Naive thymus-derived CD4-positive, alpha-beta T cell (primary cell): ENCODE measurements around the gene CPNE2. TPM values are rescaled to one million over a fixed set of nuclear protein-coding genes. Genes with fewer than 3 reads are reported as not detected.

Experiments used
- ATAC-seq: fragments of 150-1000 bp; cut with Tn5 transposase; 2 replicates; pipeline ENCODE4 v1.10.0; 2021; ENCODE audit warnings: mild to moderate bottlenecking, moderate library complexity
- CTCF ChIA-PET: fragments of 350-600 bp; sonication (Branson Sonifier 250); formaldehyde crosslinking; loops from one replicate; lab custom pipeline; 2021; ENCODE audit warnings: antibody characterized with exemption; lab: Charles Lee
- POLR2A ChIA-PET: fragments of 350-600 bp; sonication (Branson Sonifier 250); formaldehyde crosslinking; loops from one replicate; lab custom pipeline; 2021; ENCODE audit warnings: antibody characterized with exemption, inconsistent platforms; lab: Charles Lee
- DNase-seq, 9 donors: peaks; one replicate each; pipeline versions ENCODE4 v3.0.0 to v3.0.0-alpha.2; 2020 to 2022; ENCODE audit warnings: mixed read lengths in 1 of 9
- H3K27ac ChIP-seq: one replicate; pipeline ENCODE4 v1.7.0; 2013; ENCODE audit warnings: mild to moderate bottlenecking, low read depth, low read length, moderate library complexity
- H3K27me3 ChIP-seq, 2 donors: one replicate each; pipeline ENCODE4 v1.7.0; 2013; ENCODE audit warnings: low read length in 2 of 2, mild to moderate bottlenecking in 2 of 2, moderate library complexity in 2 of 2; ENCODE audit not compliant: control insufficient read depth in 2 of 2, insufficient read depth in 2 of 2
- H3K36me3 ChIP-seq, 3 experiments: 1 replicate in 2 of 3; 2 replicates in 1 of 3; pipeline ENCODE4 v1.7.0; 2013; ENCODE audit warnings: low read length in 3 of 3, mild to moderate bottlenecking in 3 of 3, moderate library complexity in 1 of 3; ENCODE audit not compliant: insufficient read depth in 3 of 3, control insufficient read depth in 2 of 3
- H3K4me1 ChIP-seq, 2 donors: one replicate each; pipeline ENCODE4 v1.7.0; 2013; ENCODE audit warnings: low read length in 2 of 2, mild to moderate bottlenecking in 2 of 2, moderate library complexity in 1 of 2; ENCODE audit not compliant: control insufficient read depth in 2 of 2, insufficient read depth in 2 of 2
- H3K4me3 ChIP-seq: 2 replicates; pipeline ENCODE4 v1.7.0; 2013; ENCODE audit warnings: mild to moderate bottlenecking, low read length
- H3K9me3 ChIP-seq, 3 experiments: 1 replicate in 2 of 3; 2 replicates in 1 of 3; pipeline ENCODE4 v1.7.0; 2013; ENCODE audit warnings: low read length in 3 of 3; ENCODE audit not compliant: control insufficient read depth in 2 of 3
- H3K27ac Mint-ChIP-seq, 9 donors: one replicate each; pipeline ENCODE4 v1.8.0; 2020 to 2022; ENCODE audit warnings: mixed read lengths in 9 of 9, mild to moderate bottlenecking in 8 of 9, moderate library complexity in 5 of 9, inconsistent platforms in 2 of 9
- H3K27me3 Mint-ChIP-seq, 5 donors: one replicate each; pipeline ENCODE4 v1.8.0; 2021 to 2022; ENCODE audit warnings: mixed read lengths in 5 of 5, mild to moderate bottlenecking in 1 of 5
- H3K36me3 Mint-ChIP-seq, 5 donors: one replicate each; pipeline ENCODE4 v1.8.0; 2020 to 2022; ENCODE audit warnings: mixed read lengths in 5 of 5, mild to moderate bottlenecking in 3 of 5, inconsistent platforms in 1 of 5
- H3K4me1 Mint-ChIP-seq, 7 donors: one replicate each; pipeline ENCODE4 v1.8.0; 2020 to 2022; ENCODE audit warnings: mixed read lengths in 7 of 7, mild to moderate bottlenecking in 3 of 7, inconsistent platforms in 1 of 7
- H3K4me3 Mint-ChIP-seq, 10 donors: one replicate each; pipeline ENCODE4 v1.8.0; 2020 to 2022; ENCODE audit warnings: mild to moderate bottlenecking in 10 of 10, mixed read lengths in 10 of 10, moderate library complexity in 6 of 10, inconsistent platforms in 2 of 10
- H3K9me3 Mint-ChIP-seq, 11 donors: one replicate each; pipeline ENCODE4 v1.8.0; 2020 to 2022; ENCODE audit warnings: mixed read lengths in 11 of 11, mild to moderate bottlenecking in 4 of 11, inconsistent platforms in 1 of 11, moderate library complexity in 1 of 11
- intact Hi-C, 2 donors: fragments of 100-400 bp; cut with micrococcal nuclease; formaldehyde crosslinking; loops; one replicate each; pipeline ENCODE4 v1.15.1; 2023
- polyA plus RNA-seq, 2 donors: library from polyadenylated mRNA; unstranded; fragments of 300-500 nt; fragmentation: Illumina TruSeq; gene quantifications; one replicate each; pipeline ENCODE4 v1.2.3, GENCODE V29; 2021
- total RNA-seq, 6 experiments: library from RNA in 5 of 6; stranded (reverse) in 5 of 6; gene quantifications; 1 replicate in 5 of 6; 2 replicates in 1 of 6; pipeline ENCODE4 v1.2.3 and lab custom pipeline; 2021 to 2026

CPNE2 gene
- total and polyA plus RNA-seq, 7 experiments from 2014 or later: 1.1 to 12.6 (median 5.5) TPM

DNA sequence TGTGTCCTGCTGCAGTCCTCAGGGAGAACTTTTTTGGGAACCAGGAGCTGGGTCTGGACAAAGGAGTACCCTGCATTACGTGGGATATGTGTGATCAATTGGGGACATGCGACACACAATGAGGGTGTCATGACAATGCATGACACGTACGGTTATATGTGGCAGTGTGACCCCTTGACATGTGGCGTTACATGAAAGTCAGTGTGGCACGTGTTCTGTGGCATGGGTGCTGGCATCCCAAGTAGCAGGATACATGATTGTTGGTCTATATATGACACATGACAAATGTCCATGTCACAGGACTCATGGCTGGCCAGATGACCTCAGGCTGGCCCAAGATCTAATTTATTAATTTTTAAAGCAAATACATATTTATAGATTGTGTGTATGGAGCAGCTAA, 9.7 kb upstream of the CPNE2 start:
- DNase-seq (no peak), ATAC-seq (no peak)
- Histone ChIP-seq H3K36me3 (peaks cover 16 to 58% (median 17%) of the 10 kb centered on the region in 3 experiments), H3K4me3 (no peak overlapping the region), H3K27me3 (no peaks in the 10 kb centered on the region), H3K4me1 (peaks cover 11% of the 10 kb centered on the region in 2 donors), H3K27ac (peak overlapping the region; percentile 72), H3K9me3 (no peaks in the 10 kb centered on the region)
- Mint-ChIP-seq H3K9me3 (peaks cover 0 to 6% (median 0%) of the 10 kb centered on the region in 11 donors), H3K36me3 (peaks cover 0 to 14% (median 3%) of the 10 kb centered on the region in 5 donors), H3K27ac (peak overlapping the region in 5 of 9 donors; percentile 44 to 97 (median 77)), H3K4me1 (peaks cover 6 to 16% (median 14%) of the 10 kb centered on the region in 7 donors), H3K4me3 (no peak overlapping the region), H3K27me3 (no peaks in the 10 kb centered on the region)
- intact Hi-C loops: loop anchor here (5.0 to 10.0 kb wide), 4 partner anchors 40 to 335 kb away; partner anchors contain the start of gene PLLP (in 1 of the 2)
- CTCF ChIA-PET: interaction anchor here (0.6 to 3.5 kb wide), 8 partner anchors 11 to 119 kb away, joined by 3 to 36 read pairs (median 3); partner anchors contain the start of genes NLRC5, PSME3IP1 and RSPRY1
- POLR2A ChIA-PET: interaction anchor here (1.0 to 2.2 kb wide), 3 partner anchors 68 to 104 kb away, joined by 4 to 8 read pairs (median 6); partner anchors contain the start of genes PSME3IP1 and RSPRY1

DNA sequence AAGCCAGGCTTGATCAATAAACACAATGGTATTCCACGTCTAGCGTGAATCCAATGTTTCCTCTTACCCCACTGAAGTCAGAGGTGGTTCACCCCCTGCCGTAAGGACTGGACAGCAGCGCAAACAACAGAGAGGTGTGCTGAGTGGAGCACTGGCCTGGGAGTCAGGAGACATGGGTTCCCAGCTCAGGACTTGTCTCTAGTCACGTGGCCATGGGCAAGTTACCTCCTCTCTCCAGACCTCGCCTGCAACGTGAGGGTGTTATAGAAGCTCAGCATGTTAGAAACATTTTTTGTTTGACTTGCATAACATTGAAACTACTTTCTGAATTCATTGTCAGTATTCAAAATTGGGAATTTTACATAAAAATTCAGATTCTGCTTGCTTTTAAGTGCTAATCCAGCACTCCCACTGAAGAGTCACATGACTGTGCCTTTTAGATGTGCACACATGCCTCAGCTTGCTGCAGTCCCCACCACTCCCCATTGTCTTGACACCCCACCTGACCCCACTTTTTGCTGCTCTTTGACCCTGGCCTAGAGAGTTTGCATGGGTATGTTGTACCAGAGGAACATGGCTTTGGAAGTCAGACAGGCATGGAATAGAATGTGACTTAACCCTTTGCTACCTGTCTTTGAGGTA, 8.8 kb upstream of the CPNE2 start:
- H3K4me1 ChIP-seq: peaks cover 11% of the 10 kb centered on the region in 2 donors
- ChIA-PET POLR2A (interaction anchor here (1.0 to 2.3 kb wide), 6 partner anchors 9 to 103 kb away, joined by 3 to 14 read pairs (median 6); partner anchors contain the start of genes CPNE2, NLRC5, PSME3IP1 and RSPRY1), CTCF (interaction anchor here (1.0 to 3.5 kb wide), 20 partner anchors 9 to 333 kb away, joined by 3 to 36 read pairs (median 3); partner anchors contain the start of genes CPNE2, NLRC5, PSME3IP1 and RSPRY1)
- H3K27ac Mint-ChIP-seq: peak overlapping the region; percentile 19 to 97 (median 90)
- no peaks in the 10 kb centered on the region for H3K27me3 ChIP-seq
- ATAC-seq: peak; percentile 20
- intact Hi-C loops: loop anchor here (1.0 to 10.0 kb wide), 10 partner anchors 9 to 334 kb away; partner anchors contain the start of genes CPNE2 (in 1 of the 2), PLLP (in 1 of the 2), PSME3IP1 (in 1 of the 2) and RSPRY1 (in 1 of the 2)
- peak overlapping the region; percentile 72 for H3K27ac ChIP-seq
- DNase-seq: no peak
- peak overlapping the region in 1 of 10 donors; percentile 37 for H3K4me3 Mint-ChIP-seq
- no peaks in the 10 kb centered on the region for H3K9me3 ChIP-seq
- peaks cover 0 to 6% (median 0%) of the 10 kb centered on the region in 11 donors for H3K9me3 Mint-ChIP-seq
- H3K36me3 ChIP-seq: peaks cover 13 to 49% (median 15%) of the 10 kb centered on the region in 3 experiments
- no peaks in the 10 kb centered on the region for H3K27me3 Mint-ChIP-seq
- no peak overlapping the region for H3K4me3 ChIP-seq
- H3K4me1 Mint-ChIP-seq: peaks cover 6 to 16% (median 14%) of the 10 kb centered on the region in 7 donors
- H3K36me3 Mint-ChIP-seq: peaks cover 0 to 14% (median 3%) of the 10 kb centered on the region in 5 donors

GRCh38 chr16:57084257-57084770, 8.1 kb upstream of the CPNE2 start:
- peaks cover 0 to 14% (median 3%) of the 10 kb centered on the region in 5 donors for H3K36me3 Mint-ChIP-seq

GRCh38 chr16:57084996-57085395, 7.4 kb upstream of the CPNE2 start:
- H3K27ac Mint-ChIP-seq: peak overlapping the region in 7 of 9 donors; percentile 61 to 97 (median 94)
- peaks cover 0 to 4% (median 0%) of the 10 kb centered on the region in 5 donors for H3K27me3 Mint-ChIP-seq
- no peak for ATAC-seq
- ChIA-PET CTCF (interaction anchor here (1.0 to 3.5 kb wide), 9 partner anchors 8 to 120 kb away, joined by 3 to 36 read pairs (median 4); partner anchors contain the start of gene CPNE2), POLR2A (interaction anchor here (0.6 to 2.3 kb wide), 5 partner anchors 8 to 121 kb away, joined by 3 to 14 read pairs (median 4); partner anchors contain the start of genes CPNE2 and NLRC5)
- Histone ChIP-seq H3K4me1 (peaks cover 11% of the 10 kb centered on the region in 2 donors), H3K9me3 (no peaks in the 10 kb centered on the region), H3K27me3 (no peaks in the 10 kb centered on the region), H3K4me3 (no peak overlapping the region), H3K36me3 (peaks cover 11 to 35% (median 13%) of the 10 kb centered on the region in 3 experiments), H3K27ac (peak overlapping the region; percentile 72)
- H3K36me3 Mint-ChIP-seq: peaks cover 0 to 8% (median 2%) of the 10 kb centered on the region in 5 donors
- DNase-seq: no peak
- no peak overlapping the region for H3K4me3 Mint-ChIP-seq
- intact Hi-C loops: loop anchor here (1.0 to 10.0 kb wide), 10 partner anchors 7 to 332 kb away; partner anchors contain the start of genes CPNE2 (in 1 of the 2), PLLP (in 1 of the 2), PSME3IP1 (in 1 of the 2) and RSPRY1 (in 1 of the 2)
- H3K9me3 Mint-ChIP-seq: peaks cover 0 to 6% (median 0%) of the 10 kb centered on the region in 11 donors
- H3K4me1 Mint-ChIP-seq: peaks cover 6 to 16% (median 14%) of the 10 kb centered on the region in 7 donors

More at GRCh38 chr16:57084257-57084770, 8.1 kb upstream of the CPNE2 start:
- Histone ChIP-seq H3K27me3 (no peaks in the 10 kb centered on the region), H3K4me3 (no peak overlapping the region), H3K27ac (peak overlapping the region; percentile 72), H3K36me3 (peaks cover 11 to 42% (median 13%) of the 10 kb centered on the region in 3 experiments), H3K9me3 (no peaks in the 10 kb centered on the region), H3K4me1 (peaks cover 11% of the 10 kb centered on the region in 2 donors)
- peaks cover 6 to 16% (median 14%) of the 10 kb centered on the region in 7 donors for H3K4me1 Mint-ChIP-seq
- ATAC-seq (peak; percentile 98), DNase-seq (peak; percentile 52 to 86 (median 80))
- H3K27me3 Mint-ChIP-seq: no peaks in the 10 kb centered on the region
- CTCF ChIA-PET: interaction anchor here (1.0 to 3.5 kb wide), 15 partner anchors 9 to 292 kb away, joined by 3 to 36 read pairs (median 3); partner anchors contain the start of genes CPNE2 and NLRC5
- H3K9me3 Mint-ChIP-seq: peaks cover 0 to 6% (median 0%) of the 10 kb centered on the region in 11 donors
- peak overlapping the region; percentile 19 to 97 (median 90) for H3K27ac Mint-ChIP-seq
- POLR2A ChIA-PET: interaction anchor here (0.6 to 2.3 kb wide), 7 partner anchors 9 to 120 kb away, joined by 3 to 14 read pairs (median 4); partner anchors contain the start of genes CPNE2 and NLRC5
- intact Hi-C loops: loop anchor here (1.0 to 10.0 kb wide), 10 partner anchors 8 to 333 kb away; partner anchors contain the start of genes CPNE2 (in 1 of the 2), PLLP (in 1 of the 2), PSME3IP1 (in 1 of the 2) and RSPRY1 (in 1 of the 2)
- peak overlapping the region in 2 of 10 donors; percentile 3 to 37 for H3K4me3 Mint-ChIP-seq

GRCh38 chr16:57087003-57087402, 5.4 kb upstream of the CPNE2 start:
- DNase-seq (no peak), ATAC-seq (no peak)
- no peaks in the 10 kb centered on the region for H3K9me3 ChIP-seq
- peak overlapping the region in 5 of 9 donors; percentile 32 to 57 (median 38) for H3K27ac Mint-ChIP-seq
- H3K9me3 Mint-ChIP-seq: peaks cover 0 to 6% (median 0%) of the 10 kb centered on the region in 11 donors
- no peaks in the 10 kb centered on the region for H3K27me3 ChIP-seq
- no peak overlapping the region for H3K4me3 ChIP-seq
- peaks cover 11 to 15% of the 10 kb centered on the region in 2 donors for H3K4me1 ChIP-seq
- CTCF ChIA-PET: interaction anchor here (1.3 to 1.8 kb wide), 3 partner anchors 8 to 123 kb away, joined by 3 to 5 read pairs (median 4); no protein-coding TSS in a partner anchor
- peaks cover 11 to 16% (median 13%) of the 10 kb centered on the region in 3 experiments for H3K36me3 ChIP-seq
- POLR2A ChIA-PET: interaction anchor here (0.7 to 0.9 kb wide), 2 partner anchors 9 to 18 kb away, joined by 3 read pairs; no protein-coding TSS in a partner anchor
- no peak overlapping the region for H3K4me3 Mint-ChIP-seq
- H3K36me3 Mint-ChIP-seq: peaks cover 0 to 6% (median 4%) of the 10 kb centered on the region in 5 donors
- H3K27me3 Mint-ChIP-seq: peaks cover 0 to 22% (median 0%) of the 10 kb centered on the region in 5 donors
- H3K27ac ChIP-seq: no peak overlapping the region
- intact Hi-C loops: loop anchor here in 1 of 2 donors (10.0 kb wide), 1 partner anchor 198 kb away; the partner anchor contains the start of gene PLLP
- peaks cover 9 to 24% (median 20%) of the 10 kb centered on the region in 7 donors for H3K4me1 Mint-ChIP-seq
